Measurements from ENCODE around the gene SART3.

The SART3 gene

GRCh38 chr12:108560752-108561719 is at the start of gene SART3:
SART3 (minus strand) TSS chr12:108561173; CDS start chr12:108561154, 19 bp downstream.
- DNase-seq, result peak; percentile 82

- DNase-seq, result no peak
Observed at GRCh38 chr12:108610336-108610815, 49.4 kb upstream of the SART3 start.

- no peak for DNase-seq
Observed at GRCh38 chr12:108609537-108610335, 48.8 kb upstream of the SART3 start.

- no peak for DNase-seq
Observed at GRCh38 chr12:108608616-108609015, 47.6 kb upstream of the SART3 start.

GRCh38 chr12:108607981-108608600 is 47.1 kb upstream of the SART3 start:
- DNase-seq, result no peak

- no peak for DNase-seq
Observed at GRCh38 chr12:108606492-108606891, 45.5 kb upstream of the SART3 start.

- no peak for DNase-seq
Observed at GRCh38 chr12:108605690-108606406, 44.9 kb upstream of the SART3 start.

GRCh38 chr12:108605000-108605689 is 44.2 kb upstream of the SART3 start:
- no peak for DNase-seq

GRCh38 chr12:108604208-108604941 is 43.4 kb upstream of the SART3 start:
- no peak for DNase-seq

- no peak for DNase-seq
Observed at GRCh38 chr12:108603743-108604142, 42.8 kb upstream of the SART3 start.

GRCh38 chr12:108602976-108603704 is 42.2 kb upstream of the SART3 start:
- DNase-seq, result no peak

- DNase-seq, result no peak
Observed at GRCh38 chr12:108602209-108602705, 41.3 kb upstream of the SART3 start.

GRCh38 chr12:108600702-108601007 is 39.7 kb upstream of the SART3 start:
- DNase-seq, result no peak

- no peak for DNase-seq
Observed at GRCh38 chr12:108599948-108600701, 39.2 kb upstream of the SART3 start.

GRCh38 chr12:108599541-108599940 is 38.6 kb upstream of the SART3 start:
- no peak for DNase-seq

GRCh38 chr12:108598553-108599250 is 37.7 kb upstream of the SART3 start:
- no peak for DNase-seq

- DNase-seq, result no peak
Observed at GRCh38 chr12:108597559-108598471, 36.8 kb upstream of the SART3 start, which contains the start of gene TMEM119. TMEM119 (minus strand) TSS chr12:108598084; CDS start chr12:108592383, 5,701 bp downstream.

Measured in CD4-positive, alpha-beta T cell treated with Interleukin-6 for 4 hours (primary cell).